Left hindlimb (tissue), 1 donor: Measurements from ENCODE around the gene RGS1.

Experiments used
- DNase-seq: peaks from one replicate; pipeline ENCODE4 v3.0.0-alpha.2; 2018

Gene RGS1

GRCh38 chr1:192627901-192628300, 52.3 kb downstream of the RGS1 start:
- DNase-seq: no peak

GRCh38 chr1:192628396-192629057, 53.0 kb downstream of the RGS1 start:
- DNase-seq: no peak

GRCh38 chr1:192629612-192630011, 54.0 kb downstream of the RGS1 start:
- DNase-seq: no peak
